CD8-positive, alpha-beta memory T cell (primary cell): ENCODE results near the gene MCTP2. TPM values are rescaled to one million over a fixed set of nuclear protein-coding genes. Genes with fewer than 3 reads are reported as not detected.

Experiments
- CTCF ChIA-PET: fragments of 350-600 bp; sonication (Branson Sonifier 250); formaldehyde crosslinking; loops from one replicate; lab custom pipeline; 2021; ENCODE audit warnings: antibody characterized with exemption; lab: Charles Lee
- POLR2A ChIA-PET: fragments of 350-600 bp; sonication (Branson Sonifier 250); formaldehyde crosslinking; loops from one replicate; lab custom pipeline; 2021; ENCODE audit warnings: antibody characterized with exemption; lab: Charles Lee
- DNase-seq, 5 donors: peaks; one replicate each; pipeline versions ENCODE4 v3.0.0 to v3.0.0-alpha.2; 2020 to 2022; ENCODE audit warnings: mixed read lengths in 1 of 5
- H3K27ac ChIP-seq: one replicate; pipeline ENCODE4 v1.7.0; 2013; ENCODE audit warnings: low read depth, mild to moderate bottlenecking, low read length, moderate library complexity
- H3K27me3 ChIP-seq: 2 replicates; pipeline ENCODE4 v1.7.0; 2013; ENCODE audit warnings: low read length, mild to moderate bottlenecking; ENCODE audit not compliant: insufficient read depth, poor library complexity, severe bottlenecking
- H3K36me3 ChIP-seq: 2 replicates; pipeline ENCODE4 v1.7.0; 2013; ENCODE audit warnings: mild to moderate bottlenecking, low read length, moderate library complexity; ENCODE audit not compliant: insufficient read depth
- H3K4me1 ChIP-seq: 2 replicates; pipeline ENCODE4 v1.7.0; 2013; ENCODE audit warnings: mild to moderate bottlenecking, low read length, moderate library complexity; ENCODE audit not compliant: insufficient read depth
- H3K4me3 ChIP-seq: 2 replicates; pipeline ENCODE4 v1.7.0; 2013; ENCODE audit warnings: mild to moderate bottlenecking, low read length
- H3K9me3 ChIP-seq: 2 replicates; pipeline ENCODE4 v1.7.0; 2013; ENCODE audit warnings: mild to moderate bottlenecking, low read length
- H3K27ac Mint-ChIP-seq, 8 donors: one replicate each; pipeline ENCODE4 v1.8.0; 2020 to 2021; ENCODE audit warnings: mixed read lengths in 8 of 8, mild to moderate bottlenecking in 6 of 8, inconsistent platforms in 3 of 8, moderate library complexity in 3 of 8
- H3K27me3 Mint-ChIP-seq, 2 donors: one replicate each; pipeline ENCODE4 v1.8.0; 2020 to 2021; ENCODE audit warnings: mixed read lengths in 2 of 2, mild to moderate bottlenecking in 1 of 2, moderate library complexity in 1 of 2
- H3K36me3 Mint-ChIP-seq, 3 donors: one replicate each; pipeline ENCODE4 v1.8.0; 2020 to 2021; ENCODE audit warnings: mixed read lengths in 3 of 3, inconsistent platforms in 1 of 3, mild to moderate bottlenecking in 1 of 3
- H3K4me1 Mint-ChIP-seq, 3 donors: one replicate each; pipeline ENCODE4 v1.8.0; 2020 to 2021; ENCODE audit warnings: mixed read lengths in 3 of 3, inconsistent platforms in 1 of 3, mild to moderate bottlenecking in 1 of 3
- H3K4me3 Mint-ChIP-seq, 7 donors: one replicate each; pipeline ENCODE4 v1.8.0; 2020 to 2021; ENCODE audit warnings: mixed read lengths in 7 of 7, mild to moderate bottlenecking in 6 of 7, moderate library complexity in 4 of 7, inconsistent platforms in 2 of 7
- H3K9me3 Mint-ChIP-seq, 5 donors: one replicate each; pipeline ENCODE4 v1.8.0; 2020 to 2022; ENCODE audit warnings: mixed read lengths in 5 of 5, mild to moderate bottlenecking in 3 of 5, moderate library complexity in 2 of 5, inconsistent platforms in 1 of 5
- polyA plus RNA-seq: library from polyadenylated mRNA; unstranded; fragments of 300-500 nt; fragmentation: Illumina TruSeq; gene quantifications from one replicate; pipeline ENCODE4 v1.2.3, GENCODE V29; 2021
- total RNA-seq, 2 experiments: library from RNA; stranded (reverse); gene quantifications; one replicate each; pipeline ENCODE4 v1.2.3, GENCODE V29; 2021

Gene MCTP2
- total and polyA plus RNA-seq, 3 experiments from 2014 or later: 13.6 to 17.0 (median 16.5) TPM

DNA sequence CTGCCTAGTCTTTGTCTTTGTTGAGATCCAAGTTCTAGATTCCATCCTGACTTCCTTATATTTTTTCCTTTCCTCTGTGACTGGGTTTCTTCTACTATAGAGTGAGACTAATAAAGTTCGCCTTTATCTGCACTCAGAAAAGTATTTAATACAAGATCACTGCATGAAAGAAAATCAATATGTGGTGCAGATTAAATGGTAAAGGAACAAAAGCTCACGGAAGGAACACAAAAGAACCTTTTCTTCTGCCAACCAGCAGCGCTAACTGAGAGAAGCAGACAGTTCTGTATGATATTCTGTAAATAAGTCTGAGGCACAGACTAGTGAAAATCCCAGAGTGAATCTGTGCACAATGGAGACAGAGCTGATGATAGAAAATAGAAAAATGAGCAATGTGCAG, 31.6 kb upstream of the MCTP2 start:
- Mint-ChIP-seq H3K4me3 (no peak overlapping the region), H3K4me1 (no peaks in the 10 kb centered on the region), H3K27ac (no peak overlapping the region), H3K36me3 (peaks cover 0 to 2% (median 0%) of the 10 kb centered on the region in 3 donors), H3K27me3 (peaks cover 2 to 4% of the 10 kb centered on the region in 2 donors), H3K9me3 (no peaks in the 10 kb centered on the region)
- no peaks in the 10 kb centered on the region for H3K27me3 ChIP-seq
- no peak overlapping the region for H3K27ac ChIP-seq
- DNase-seq: no peak
- ChIA-PET CTCF (no interaction called here), POLR2A (no interaction called here)
- no peak overlapping the region for H3K4me3 ChIP-seq
- H3K9me3 ChIP-seq: no peaks in the 10 kb centered on the region
- H3K4me1 ChIP-seq: no peaks in the 10 kb centered on the region
- H3K36me3 ChIP-seq: no peaks in the 10 kb centered on the region

DNA sequence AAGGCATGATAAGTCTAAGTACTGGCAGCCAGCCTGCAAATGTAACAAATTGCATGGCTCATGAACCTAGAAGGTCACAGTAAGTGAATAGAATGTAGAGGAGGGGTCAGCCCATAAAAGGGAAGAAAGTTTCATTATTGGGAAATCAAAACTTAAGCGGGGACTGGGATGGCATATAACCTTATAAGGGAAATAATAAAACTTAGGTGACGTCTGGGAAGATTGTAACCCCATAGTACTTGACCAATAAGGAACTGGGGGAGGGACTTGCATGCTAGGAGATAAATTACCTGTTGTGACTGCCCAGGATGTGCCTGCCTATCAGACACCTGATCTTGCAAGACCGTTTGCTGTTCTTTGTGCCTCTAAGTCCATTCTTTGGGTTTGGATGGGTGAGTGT, 28.1 kb upstream of the MCTP2 start:
- no peaks in the 10 kb centered on the region for H3K9me3 Mint-ChIP-seq
- Histone ChIP-seq H3K9me3 (no peaks in the 10 kb centered on the region), H3K4me3 (no peak overlapping the region), H3K27ac (no peak overlapping the region), H3K27me3 (no peaks in the 10 kb centered on the region), H3K36me3 (no peaks in the 10 kb centered on the region), H3K4me1 (no peaks in the 10 kb centered on the region)
- ChIA-PET CTCF (no interaction called here), POLR2A (no interaction called here)
- peaks cover 7 to 17% (median 8%) of the 10 kb centered on the region in 3 donors for H3K4me1 Mint-ChIP-seq
- no peaks in the 10 kb centered on the region for H3K36me3 Mint-ChIP-seq
- H3K27ac Mint-ChIP-seq: no peak overlapping the region
- DNase-seq: no peak
- H3K4me3 Mint-ChIP-seq: no peak overlapping the region
- H3K27me3 Mint-ChIP-seq: peaks cover 2 to 4% of the 10 kb centered on the region in 2 donors

DNA sequence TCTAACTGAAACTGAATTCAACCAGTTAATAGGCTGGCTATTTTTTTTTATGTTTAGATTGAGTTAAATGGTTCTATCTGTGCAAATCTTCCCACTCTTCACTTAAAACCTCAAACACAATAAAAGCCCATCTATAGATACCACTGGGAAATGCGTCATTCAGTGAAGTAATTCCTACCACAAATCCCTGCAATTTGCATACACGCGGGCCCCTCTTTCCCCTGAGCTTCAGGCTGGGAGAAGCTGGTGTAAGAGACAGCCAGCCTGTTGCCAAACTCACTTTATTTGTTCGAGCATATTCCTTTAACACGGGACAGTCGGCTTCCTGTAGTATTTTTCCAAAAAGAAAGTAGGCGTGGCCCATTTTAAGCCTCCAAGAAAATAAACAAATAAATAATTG, 26.0 kb upstream of the MCTP2 start:
- H3K36me3 ChIP-seq: no peaks in the 10 kb centered on the region
- no peak overlapping the region for H3K4me3 ChIP-seq
- no peak for DNase-seq
- H3K9me3 Mint-ChIP-seq: peaks cover 0 to 2% (median 0%) of the 10 kb centered on the region in 5 donors
- peak overlapping the region in 2 of 7 donors; percentile 44 to 83 for H3K4me3 Mint-ChIP-seq
- H3K9me3 ChIP-seq: no peaks in the 10 kb centered on the region
- no peak overlapping the region for H3K27ac ChIP-seq
- no peaks in the 10 kb centered on the region for H3K4me1 ChIP-seq
- H3K36me3 Mint-ChIP-seq: no peaks in the 10 kb centered on the region
- H3K27me3 ChIP-seq: no peaks in the 10 kb centered on the region
- ChIA-PET CTCF (no interaction called here), POLR2A (no interaction called here)
- H3K27ac Mint-ChIP-seq: no peak overlapping the region
- peaks cover 7 to 17% (median 8%) of the 10 kb centered on the region in 3 donors for H3K4me1 Mint-ChIP-seq
- peaks cover 4% of the 10 kb centered on the region in 2 donors for H3K27me3 Mint-ChIP-seq

DNA sequence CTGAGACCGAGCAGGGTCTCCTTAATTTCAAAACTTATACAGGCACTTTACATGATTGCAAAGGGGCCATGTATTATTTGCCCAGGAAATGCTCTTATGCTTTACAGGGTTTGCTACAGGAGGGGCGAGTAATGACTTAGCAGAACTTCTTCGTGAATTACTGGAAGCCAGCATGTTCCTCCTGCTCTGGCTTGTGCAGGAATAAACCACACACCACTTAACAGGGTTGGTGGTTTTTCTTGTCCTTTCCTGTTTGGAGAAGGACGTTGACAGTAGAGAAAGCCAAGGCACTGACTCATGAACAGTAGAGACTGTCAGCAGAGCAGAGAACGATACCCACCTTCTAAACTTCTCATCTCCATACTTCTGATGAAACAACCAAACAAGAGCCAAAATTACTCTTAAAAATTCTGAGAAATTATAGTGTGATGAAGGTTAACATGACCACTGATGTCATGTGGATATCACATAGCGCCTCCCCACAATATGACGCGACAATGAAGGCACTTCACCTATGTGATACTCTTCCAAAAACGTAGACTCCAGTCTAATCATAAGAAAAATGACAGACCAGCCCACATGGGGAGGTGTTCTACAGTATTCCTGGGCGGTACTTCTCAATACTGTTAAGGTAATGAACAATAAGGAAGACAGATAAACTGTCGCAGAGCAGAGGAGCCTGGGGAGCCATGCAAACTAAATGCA, 24.7 kb upstream of the MCTP2 start:
- peaks cover 7 to 17% (median 8%) of the 10 kb centered on the region in 3 donors for H3K4me1 Mint-ChIP-seq
- peak overlapping the region in 3 of 8 donors; percentile 27 to 53 (median 51) for H3K27ac Mint-ChIP-seq
- CTCF ChIA-PET: no interaction called here
- H3K36me3 Mint-ChIP-seq: no peaks in the 10 kb centered on the region
- no peaks in the 10 kb centered on the region for H3K36me3 ChIP-seq
- H3K4me1 ChIP-seq: no peaks in the 10 kb centered on the region
- no peaks in the 10 kb centered on the region for H3K9me3 ChIP-seq
- no peak for DNase-seq
- H3K27me3 Mint-ChIP-seq: peaks cover 4 to 7% of the 10 kb centered on the region in 2 donors
- no peak overlapping the region for H3K4me3 ChIP-seq
- H3K27ac ChIP-seq: no peak overlapping the region
- POLR2A ChIA-PET: no interaction called here
- peak overlapping the region in 6 of 7 donors; percentile 56 to 83 (median 71) for H3K4me3 Mint-ChIP-seq
- peaks cover 0 to 2% (median 0%) of the 10 kb centered on the region in 5 donors for H3K9me3 Mint-ChIP-seq
- H3K27me3 ChIP-seq: no peaks in the 10 kb centered on the region

DNA sequence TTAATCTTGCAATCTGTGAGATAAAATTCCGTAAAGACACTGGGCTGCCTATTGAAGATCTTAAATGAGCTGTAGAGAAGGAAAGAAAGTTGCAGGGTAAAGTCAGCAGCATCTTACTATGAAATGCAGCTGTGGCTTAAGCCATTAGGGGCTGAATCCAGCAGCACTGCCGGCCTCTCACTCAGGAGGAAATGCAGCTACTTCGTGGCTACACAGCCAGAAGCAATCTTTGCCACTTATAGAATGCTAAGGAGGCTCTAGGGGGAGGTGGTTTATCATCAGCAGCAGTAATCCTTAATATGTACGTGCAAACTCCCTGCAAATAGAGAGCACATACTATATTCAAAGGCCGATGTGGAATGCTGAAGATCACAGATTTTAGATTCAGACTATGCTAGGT, 19.1 kb upstream of the MCTP2 start:
- no peak overlapping the region for H3K27ac Mint-ChIP-seq
- peaks cover 17 to 28% of the 10 kb centered on the region in 2 donors for H3K27me3 Mint-ChIP-seq
- Histone ChIP-seq H3K27me3 (no peaks in the 10 kb centered on the region), H3K4me3 (no peak overlapping the region), H3K27ac (no peak overlapping the region), H3K36me3 (no peaks in the 10 kb centered on the region), H3K9me3 (no peaks in the 10 kb centered on the region), H3K4me1 (no peaks in the 10 kb centered on the region)
- H3K4me1 Mint-ChIP-seq: peaks cover 0 to 2% (median 1%) of the 10 kb centered on the region in 3 donors
- peaks cover 0 to 3% (median 2%) of the 10 kb centered on the region in 3 donors for H3K36me3 Mint-ChIP-seq
- no peak for DNase-seq
- CTCF ChIA-PET: no interaction called here
- H3K4me3 Mint-ChIP-seq: no peak overlapping the region
- peaks cover 0 to 2% (median 0%) of the 10 kb centered on the region in 5 donors for H3K9me3 Mint-ChIP-seq
- POLR2A ChIA-PET: no interaction called here

DNA sequence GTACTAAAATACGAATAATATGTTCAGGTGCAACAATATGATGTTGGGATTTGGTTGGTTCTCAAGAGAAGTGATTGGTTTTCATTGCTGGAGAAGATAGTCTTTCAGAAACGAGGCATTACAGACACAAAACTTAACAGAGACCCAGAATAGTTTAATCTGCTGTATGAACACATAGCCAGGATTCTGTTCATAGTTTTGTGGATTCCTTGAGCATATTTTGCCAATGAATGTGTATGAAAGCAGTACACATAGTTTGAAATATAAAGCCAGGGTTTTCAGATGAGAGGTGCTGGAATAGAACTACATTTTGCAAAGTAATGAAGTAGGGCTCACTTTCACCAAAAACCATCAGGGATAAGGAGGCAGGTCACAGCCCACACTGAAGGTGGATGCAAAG, 5.7 kb upstream of the MCTP2 start:
- peak overlapping the region in 1 of 7 donors; percentile 11 for H3K4me3 Mint-ChIP-seq
- Histone ChIP-seq H3K27me3 (no peaks in the 10 kb centered on the region), H3K9me3 (no peaks in the 10 kb centered on the region), H3K36me3 (no peaks in the 10 kb centered on the region), H3K4me3 (no peak overlapping the region), H3K27ac (no peak overlapping the region), H3K4me1 (peaks cover 19% of the 10 kb centered on the region)
- ChIA-PET POLR2A (no interaction called here), CTCF (no interaction called here)
- H3K27me3 Mint-ChIP-seq: no peaks in the 10 kb centered on the region
- peaks cover 22 to 24% (median 24%) of the 10 kb centered on the region in 3 donors for H3K4me1 Mint-ChIP-seq
- no peaks in the 10 kb centered on the region for H3K36me3 Mint-ChIP-seq
- peaks cover 0 to 2% (median 0%) of the 10 kb centered on the region in 5 donors for H3K9me3 Mint-ChIP-seq
- H3K27ac Mint-ChIP-seq: no peak overlapping the region
- no peak for DNase-seq

DNA sequence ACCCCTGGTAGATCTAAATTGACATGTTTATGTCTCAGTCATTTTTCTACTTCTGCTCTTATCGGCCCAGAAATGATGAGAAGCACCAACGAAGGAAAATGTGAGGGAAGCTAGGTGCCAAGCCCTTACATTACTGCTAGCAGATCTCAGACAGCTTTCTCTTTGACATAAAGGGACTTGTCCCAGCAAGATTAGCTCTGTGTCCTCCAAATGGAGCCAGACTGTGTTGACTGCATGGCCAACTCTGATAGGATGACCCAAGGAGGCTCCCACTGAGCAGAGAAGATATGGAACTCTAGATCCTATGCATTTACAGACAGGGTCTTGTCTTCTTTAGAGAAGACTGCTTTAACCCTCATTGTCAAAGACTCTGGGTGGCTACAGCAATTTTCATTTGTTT, 2.8 kb upstream of the MCTP2 start:
- H3K27me3 Mint-ChIP-seq: no peaks in the 10 kb centered on the region
- Histone ChIP-seq H3K27me3 (no peaks in the 10 kb centered on the region), H3K9me3 (no peaks in the 10 kb centered on the region), H3K27ac (no peak overlapping the region), H3K4me3 (no peak overlapping the region), H3K36me3 (no peaks in the 10 kb centered on the region), H3K4me1 (peaks cover 32% of the 10 kb centered on the region)
- H3K9me3 Mint-ChIP-seq: no peaks in the 10 kb centered on the region
- H3K4me1 Mint-ChIP-seq: peaks cover 44 to 49% (median 48%) of the 10 kb centered on the region in 3 donors
- peak overlapping the region in 1 of 7 donors; percentile 3 for H3K4me3 Mint-ChIP-seq
- CTCF ChIA-PET: interaction anchor here (1.8 to 5.9 kb wide), 3 partner anchors 64 to 95 kb away, joined by 3 to 50 read pairs (median 10); no protein-coding TSS in a partner anchor
- peaks cover 0 to 4% (median 0%) of the 10 kb centered on the region in 3 donors for H3K36me3 Mint-ChIP-seq
- DNase-seq: no peak
- POLR2A ChIA-PET: interaction anchor here (0.6 kb wide), 1 partner anchor 107 kb away, joined by 3 read pairs; no protein-coding TSS in a partner anchor
- H3K27ac Mint-ChIP-seq: peak overlapping the region in 4 of 8 donors; percentile 4 to 98 (median 36)
